H1 (cell line): ENCODE results near the gene EML4.

Source experiments
- CTCF ChIP-seq, 3 experiments: IDR thresholded peaks; 1 replicate in 2 of 3; 2 replicates in 1 of 3; pipeline versions ENCODE4 v1.5.1 to v1.6.1; 2011; ENCODE audit warnings: low read length in 3 of 3, mild to moderate bottlenecking in 3 of 3, inconsistent platforms in 2 of 3, low read depth in 1 of 3, moderate library complexity in 1 of 3; ENCODE audit not compliant: insufficient read depth in 1 of 3; ENCODE audit errors: control extremely low read depth in 1 of 3
- EP300 ChIP-seq, 2 experiments: IDR thresholded peaks; 1 replicate in 1 of 2; 2 replicates in 1 of 2; pipeline ENCODE4 v1.6.1; 2011 to 2012; ENCODE audit warnings: low read depth in 2 of 2, low read length in 2 of 2, mild to moderate bottlenecking in 2 of 2, borderline replicate concordance in 1 of 2, inconsistent platforms in 1 of 2, moderate library complexity in 1 of 2
- EZH2 ChIP-seq: fragments of 200-600 bp; sonication (generic); IDR thresholded peaks from 2 replicates; pipeline ENCODE4 v1.7.1; 2012; ENCODE audit warnings: low read depth, mild to moderate bottlenecking, moderate library complexity, low read length, inconsistent platforms; ENCODE audit not compliant: severe bottlenecking
- GABPA ChIP-seq: IDR thresholded peaks from 2 replicates; pipeline ENCODE4 v1.6.1; 2011; ENCODE audit warnings: mild to moderate bottlenecking, low read length, moderate library complexity, borderline replicate concordance; ENCODE audit not compliant: insufficient read depth
- POLR2AphosphoS5 ChIP-seq: IDR thresholded peaks from 2 replicates; pipeline ENCODE4 v1.6.1; 2011; ENCODE audit warnings: low read depth, low read length
- RBBP5 ChIP-seq: IDR thresholded peaks from 2 replicates; pipeline ENCODE4 v1.7.1; 2012; ENCODE audit warnings: low read depth, mild to moderate bottlenecking, inconsistent platforms, low read length, moderate library complexity, borderline replicate concordance
- RFX5 ChIP-seq: IDR thresholded peaks from 2 replicates; pipeline ENCODE4 v1.6.1; 2011; ENCODE audit warnings: low read depth, low read length, improper control_type of control experiment, borderline replicate concordance

DNA sequence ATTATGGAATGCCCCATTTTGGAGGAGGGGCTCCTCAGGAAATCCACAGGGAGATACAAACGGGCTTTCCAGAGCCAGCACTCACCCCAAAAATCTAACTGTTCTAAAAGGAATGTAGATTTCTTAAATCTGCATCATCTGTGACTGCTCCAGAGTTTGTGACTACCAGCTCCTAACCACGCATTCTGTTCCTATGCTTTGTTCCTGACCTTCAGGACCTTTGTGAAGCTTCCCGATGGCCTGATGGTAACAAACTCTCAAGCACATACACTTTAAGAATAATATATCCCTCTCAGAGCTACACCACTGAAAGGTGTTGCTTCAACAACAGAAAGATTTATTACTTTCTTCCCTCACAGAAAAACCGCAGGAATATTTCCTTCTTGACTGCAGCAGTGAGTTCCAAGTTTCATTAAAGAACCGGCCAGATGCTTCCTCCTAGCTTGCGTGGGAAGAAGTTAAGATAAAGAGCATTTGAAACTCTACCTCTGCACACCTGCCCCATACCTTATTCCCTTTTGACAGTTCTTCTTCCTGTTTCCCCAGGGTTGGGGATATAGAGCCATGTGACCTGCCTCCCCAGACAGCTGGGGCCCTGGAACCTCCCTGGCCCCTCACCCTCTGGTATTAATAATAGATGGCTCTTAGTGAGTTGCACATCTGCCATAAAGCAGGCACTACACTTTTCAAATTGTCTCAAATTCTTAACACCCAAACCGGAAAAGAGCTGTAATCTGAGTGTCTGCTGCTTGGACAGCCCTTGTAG lies 40.2 kb upstream of the EML4 start:
- no peak for TF ChIP-seq CTCF (IDR thresholded peaks at IDR 0.05; ENCODE audit: control extremely low read depth in 1 of 3, insufficient read depth in 1 of 3, low read depth in 1 of 3, low read length in 3 of 3)
- no peak for TF ChIP-seq GABPA
- no peak for TF ChIP-seq RFX5
- TF ChIP-seq EZH2 = no peak
- no peak for TF ChIP-seq RBBP5
- no peak for TF ChIP-seq EP300 (IDR thresholded peaks at IDR 0.05; ENCODE audit: borderline replicate concordance in 1 of 2, low read depth in 2 of 2, low read length in 2 of 2)
- no peak for TF ChIP-seq POLR2AphosphoS5
